Endothelial cell (in vitro differentiated cells): ENCODE measurements around the gene LENG9. TPM values are rescaled to one million over a fixed set of nuclear protein-coding genes. Genes with fewer than 3 reads are reported as not detected.

Experiments used
- DNase-seq: peaks from one replicate; pipeline ENCODE4 v3.0.0; 2021; ENCODE audit warnings: low spot score
- H3K27ac Mint-ChIP-seq: one replicate; pipeline ENCODE4 v1.8.0; 2021; ENCODE audit warnings: mixed read lengths, inconsistent platforms; ENCODE audit not compliant: unreplicated experiment
- H3K27me3 Mint-ChIP-seq: one replicate; pipeline ENCODE4 v1.8.0; 2021; ENCODE audit warnings: mild to moderate bottlenecking, moderate library complexity, mixed read lengths, inconsistent platforms; ENCODE audit not compliant: unreplicated experiment
- H3K36me3 Mint-ChIP-seq: one replicate; pipeline ENCODE4 v1.8.0; 2021; ENCODE audit warnings: mild to moderate bottlenecking, low read depth, mixed read lengths, inconsistent platforms; ENCODE audit not compliant: unreplicated experiment
- H3K4me1 Mint-ChIP-seq: one replicate; pipeline ENCODE4 v1.8.0; 2021; ENCODE audit warnings: mild to moderate bottlenecking, mixed read lengths, inconsistent platforms; ENCODE audit not compliant: unreplicated experiment
- H3K4me3 Mint-ChIP-seq: one replicate; pipeline ENCODE4 v1.8.0; 2021; ENCODE audit warnings: mild to moderate bottlenecking, mixed read lengths, inconsistent platforms; ENCODE audit not compliant: unreplicated experiment
- H3K9me3 Mint-ChIP-seq: one replicate; pipeline ENCODE4 v1.8.0; 2021; ENCODE audit warnings: mixed read lengths, inconsistent platforms; ENCODE audit not compliant: unreplicated experiment
- total RNA-seq: library from RNA; stranded (reverse); fragmentation: NEBNext Ultra II Directional; extraction: Animal tissue kit (Norgen Biotek cat#: 25700); gene quantifications from one replicate; pipeline ENCODE4 v1.2.1, GENCODE V29; 2021; ENCODE audit not compliant: unreplicated experiment
- TF ChIP-seq, protein P1 (sequence below): fragments of 200-600 bp; sonication (generic); IDR thresholded peaks from one replicate; pipeline ENCODE4 v1.5.0; 2021; ENCODE audit warnings: antibody characterized with exemption; ENCODE audit not compliant: unreplicated experiment

The LENG9 gene
- total RNA-seq, 1 donor from 2014 or later: 3.4 TPM

DNA sequence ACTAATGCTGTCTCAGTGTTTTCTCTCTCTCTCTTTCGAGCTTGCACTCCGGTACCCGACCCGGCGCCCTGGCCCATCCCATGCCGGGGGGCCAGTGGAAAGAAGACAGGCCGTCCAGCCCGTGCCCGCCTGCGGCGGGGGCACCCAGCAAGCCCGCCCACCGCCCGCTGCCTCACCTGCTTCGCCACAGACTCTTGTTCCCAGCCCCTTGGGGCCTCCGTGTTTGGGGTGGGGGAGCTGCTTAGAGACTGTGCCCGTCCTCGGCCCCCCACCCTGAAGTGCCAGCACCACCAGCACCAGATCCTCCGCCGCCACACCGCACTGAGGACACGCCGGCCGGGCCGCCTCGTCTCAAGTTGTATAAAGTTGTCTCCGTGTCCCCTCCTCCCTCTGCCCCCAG lies 2.4 kb downstream of the LENG9 start:
- Mint-ChIP-seq H3K36me3 (peaks cover 29% of the 10 kb centered on the region), H3K27me3 (peaks cover 33% of the 10 kb centered on the region), H3K4me1 (peaks cover 29% of the 10 kb centered on the region), H3K9me3 (no peaks in the 10 kb centered on the region), H3K27ac (peak overlapping the region; percentile 80), H3K4me3 (peak overlapping the region; percentile 69)
- TF ChIP-seq, protein P1, sequence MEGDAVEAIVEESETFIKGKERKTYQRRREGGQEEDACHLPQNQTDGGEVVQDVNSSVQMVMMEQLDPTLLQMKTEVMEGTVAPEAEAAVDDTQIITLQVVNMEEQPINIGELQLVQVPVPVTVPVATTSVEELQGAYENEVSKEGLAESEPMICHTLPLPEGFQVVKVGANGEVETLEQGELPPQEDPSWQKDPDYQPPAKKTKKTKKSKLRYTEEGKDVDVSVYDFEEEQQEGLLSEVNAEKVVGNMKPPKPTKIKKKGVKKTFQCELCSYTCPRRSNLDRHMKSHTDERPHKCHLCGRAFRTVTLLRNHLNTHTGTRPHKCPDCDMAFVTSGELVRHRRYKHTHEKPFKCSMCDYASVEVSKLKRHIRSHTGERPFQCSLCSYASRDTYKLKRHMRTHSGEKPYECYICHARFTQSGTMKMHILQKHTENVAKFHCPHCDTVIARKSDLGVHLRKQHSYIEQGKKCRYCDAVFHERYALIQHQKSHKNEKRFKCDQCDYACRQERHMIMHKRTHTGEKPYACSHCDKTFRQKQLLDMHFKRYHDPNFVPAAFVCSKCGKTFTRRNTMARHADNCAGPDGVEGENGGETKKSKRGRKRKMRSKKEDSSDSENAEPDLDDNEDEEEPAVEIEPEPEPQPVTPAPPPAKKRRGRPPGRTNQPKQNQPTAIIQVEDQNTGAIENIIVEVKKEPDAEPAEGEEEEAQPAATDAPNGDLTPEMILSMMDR: no peak
- no peak for DNase-seq

DNA sequence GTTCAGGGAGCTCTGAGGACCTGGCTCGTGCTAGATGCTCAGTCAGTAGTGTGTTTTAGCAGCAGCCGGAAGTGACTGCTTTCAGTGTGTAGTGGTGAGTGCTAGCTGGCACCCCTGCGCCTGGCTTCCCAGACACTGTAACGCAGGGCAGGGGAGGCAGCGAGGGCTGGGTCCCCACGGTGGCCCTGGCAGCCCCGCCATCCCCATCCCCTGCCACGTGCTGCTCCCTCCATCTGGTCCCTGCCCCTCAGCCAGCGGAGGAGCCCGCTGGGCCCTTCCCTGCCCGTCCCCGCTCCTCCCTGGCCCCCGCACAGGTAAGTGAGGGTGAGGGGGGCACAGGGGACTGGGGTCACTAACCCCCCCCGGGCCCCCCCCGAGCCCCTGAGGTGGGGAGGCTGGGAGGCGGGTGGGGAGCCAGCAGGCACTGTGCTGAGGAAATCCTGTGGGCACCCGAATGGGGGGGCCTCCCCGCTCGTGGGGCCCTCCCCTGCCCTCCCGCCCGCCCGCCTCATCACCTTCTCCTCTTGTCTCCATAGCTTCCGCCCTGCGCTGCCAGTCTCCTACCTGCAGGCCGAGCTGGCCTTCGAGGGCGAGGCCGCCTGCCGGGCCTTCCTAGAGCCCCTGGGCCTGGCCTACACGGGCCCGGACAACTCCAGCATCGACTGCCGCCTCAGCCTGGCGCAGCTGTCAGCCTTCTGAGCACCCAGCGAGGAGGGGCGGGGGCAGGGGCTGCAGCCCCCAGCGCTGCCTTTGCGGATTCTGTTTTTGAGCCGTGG lies 3.2 kb downstream of the LENG9 start:
- DNase-seq: no peak
- H3K27ac Mint-ChIP-seq: no peak overlapping the region
- peaks cover 27% of the 10 kb centered on the region for H3K27me3 Mint-ChIP-seq
- TF ChIP-seq, protein P1: no peak
- H3K4me1 Mint-ChIP-seq: peaks cover 29% of the 10 kb centered on the region
- peaks cover 31% of the 10 kb centered on the region for H3K36me3 Mint-ChIP-seq
- no peaks in the 10 kb centered on the region for H3K9me3 Mint-ChIP-seq
- H3K4me3 Mint-ChIP-seq: no peak overlapping the region

DNA sequence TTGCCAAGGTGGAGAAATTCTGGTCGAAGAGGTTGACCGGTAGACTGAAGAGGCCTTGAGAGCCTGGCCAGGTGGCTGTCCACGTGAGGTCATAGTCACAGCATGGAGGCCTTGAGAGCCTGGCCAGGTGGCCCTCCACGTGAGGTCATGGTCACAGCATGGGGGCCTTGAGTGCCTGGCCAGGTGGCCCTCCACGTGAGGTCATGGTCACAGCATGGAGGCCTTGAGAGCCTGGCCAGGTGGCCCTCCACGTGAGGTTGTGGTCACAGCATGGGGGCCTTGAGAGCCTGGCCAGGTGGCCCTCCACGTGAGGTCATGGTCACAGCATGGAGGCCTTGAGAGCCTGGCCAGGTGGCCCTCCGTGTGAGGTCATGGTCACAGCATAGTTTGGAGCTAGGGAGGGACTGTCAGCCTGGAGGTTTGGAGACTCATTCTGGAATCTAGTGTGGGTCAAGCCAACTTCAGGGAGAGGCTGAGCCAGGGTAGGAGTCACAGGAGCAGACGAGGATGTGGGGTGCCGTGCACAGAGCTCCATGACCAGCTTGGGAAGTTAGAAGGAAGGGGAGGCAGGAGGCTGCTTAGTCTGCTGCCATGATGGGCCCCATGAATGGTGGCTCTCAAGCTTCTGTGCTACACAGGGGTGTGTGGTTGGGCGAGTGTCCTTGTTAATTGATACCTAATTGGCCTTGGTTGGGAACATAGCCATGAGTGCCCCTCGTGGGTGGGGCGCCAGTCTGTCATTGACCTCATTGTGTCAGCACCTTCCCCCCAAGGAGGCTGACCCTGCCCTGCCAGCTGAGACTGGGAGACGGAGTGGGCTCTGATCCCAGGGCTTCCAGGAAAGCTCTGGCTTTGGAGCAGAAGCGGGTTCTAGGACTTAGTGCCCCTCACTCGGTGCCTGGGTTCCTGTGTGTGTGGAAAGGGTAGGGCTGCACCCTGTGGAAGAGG lies 4.0 kb downstream of the LENG9 start:
- H3K27me3 Mint-ChIP-seq: peaks cover 27% of the 10 kb centered on the region
- peak overlapping the region; percentile 82 for H3K4me3 Mint-ChIP-seq
- no peaks in the 10 kb centered on the region for H3K9me3 Mint-ChIP-seq
- peaks cover 38% of the 10 kb centered on the region for H3K36me3 Mint-ChIP-seq
- peaks cover 29% of the 10 kb centered on the region for H3K4me1 Mint-ChIP-seq
- H3K27ac Mint-ChIP-seq: no peak overlapping the region
- TF ChIP-seq, protein P1: no peak
- no peak for DNase-seq

DNA sequence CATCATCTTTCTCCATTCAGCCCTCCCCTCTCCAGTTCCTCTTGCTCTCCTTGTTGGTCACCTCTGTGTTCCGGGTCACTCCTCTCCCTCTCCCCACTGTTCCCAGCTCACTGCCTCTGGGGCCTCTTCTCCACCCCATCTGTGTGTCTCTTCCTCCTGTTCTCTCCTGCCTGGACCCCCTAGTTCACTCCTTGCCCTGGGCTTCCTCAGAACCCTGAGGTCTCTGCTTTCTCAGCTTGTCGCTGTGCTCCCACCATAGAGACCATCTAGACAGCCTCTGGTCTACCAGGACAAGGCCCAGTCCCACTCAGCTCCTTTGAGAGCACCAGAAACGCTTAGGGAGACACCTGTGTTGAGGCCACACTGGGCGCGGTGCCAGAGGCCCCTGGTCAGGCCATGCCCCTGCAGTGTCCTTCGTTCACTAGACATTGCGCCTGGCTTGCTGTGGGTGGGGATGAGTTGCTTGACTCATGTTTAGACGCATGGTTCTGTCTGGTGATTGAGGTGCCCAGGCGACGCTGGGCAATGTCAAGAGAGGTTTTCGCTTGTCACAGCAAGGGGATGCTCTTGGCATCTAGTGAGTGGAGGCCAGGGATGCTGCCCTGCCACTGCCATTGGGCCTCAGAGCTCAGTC lies 4.8 kb downstream of the LENG9 start:
- Mint-ChIP-seq H3K27me3 (peaks cover 25% of the 10 kb centered on the region), H3K27ac (peak overlapping the region; percentile 28), H3K36me3 (peaks cover 38% of the 10 kb centered on the region), H3K4me1 (peaks cover 23% of the 10 kb centered on the region), H3K4me3 (peak overlapping the region; percentile 82), H3K9me3 (no peaks in the 10 kb centered on the region)
- DNase-seq: no peak
- TF ChIP-seq, protein P1: no peak
